ENCODE results near the gene DIRAS2.

GRCh38 chr9:90629991-90630390 lies 12.6 kb downstream of the DIRAS2 start:
- TF ChIP-seq POLR2A (IDR thresholded peaks at IDR 0.05), result no peak
- TF ChIP-seq, protein P1, sequence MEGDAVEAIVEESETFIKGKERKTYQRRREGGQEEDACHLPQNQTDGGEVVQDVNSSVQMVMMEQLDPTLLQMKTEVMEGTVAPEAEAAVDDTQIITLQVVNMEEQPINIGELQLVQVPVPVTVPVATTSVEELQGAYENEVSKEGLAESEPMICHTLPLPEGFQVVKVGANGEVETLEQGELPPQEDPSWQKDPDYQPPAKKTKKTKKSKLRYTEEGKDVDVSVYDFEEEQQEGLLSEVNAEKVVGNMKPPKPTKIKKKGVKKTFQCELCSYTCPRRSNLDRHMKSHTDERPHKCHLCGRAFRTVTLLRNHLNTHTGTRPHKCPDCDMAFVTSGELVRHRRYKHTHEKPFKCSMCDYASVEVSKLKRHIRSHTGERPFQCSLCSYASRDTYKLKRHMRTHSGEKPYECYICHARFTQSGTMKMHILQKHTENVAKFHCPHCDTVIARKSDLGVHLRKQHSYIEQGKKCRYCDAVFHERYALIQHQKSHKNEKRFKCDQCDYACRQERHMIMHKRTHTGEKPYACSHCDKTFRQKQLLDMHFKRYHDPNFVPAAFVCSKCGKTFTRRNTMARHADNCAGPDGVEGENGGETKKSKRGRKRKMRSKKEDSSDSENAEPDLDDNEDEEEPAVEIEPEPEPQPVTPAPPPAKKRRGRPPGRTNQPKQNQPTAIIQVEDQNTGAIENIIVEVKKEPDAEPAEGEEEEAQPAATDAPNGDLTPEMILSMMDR (IDR thresholded peaks at IDR 0.05), result no peak

All from stomach (tissue), 4 donors.